HepG2 (cell line): ENCODE data around the gene GNG7. TPM values are rescaled to one million over a fixed set of nuclear protein-coding genes. Genes with fewer than 3 reads are reported as not detected.
A peak's percentile ranks its signal among the peaks of the same experiment; 100 is the strongest.

Experiments
- ADNP ChIP-seq: sonication (generic); formaldehyde crosslinking; IDR thresholded peaks from 2 replicates; pipeline ENCODE4 v1.4.0; 2020; ENCODE audit warnings: missing genetic modification reagents
- ERF ChIP-seq: IDR thresholded peaks from 2 replicates; pipeline ENCODE4 v1.6.1; 2018; ENCODE audit warnings: missing biosample characterization, missing genetic modification reagents
- MIER2 ChIP-seq: IDR thresholded peaks from 2 replicates; pipeline ENCODE4 v1.6.1; 2016; ENCODE audit warnings: missing biosample characterization, missing genetic modification reagents
- PHF5A ChIP-seq: IDR thresholded peaks from one replicate; pipeline ENCODE4 v1.6.1; 2018; ENCODE audit warnings: low read depth, missing genetic modification reagents; ENCODE audit not compliant: unreplicated experiment
- SNAPC2 ChIP-seq: sonication (generic); formaldehyde crosslinking; IDR thresholded peaks from 2 replicates; pipeline ENCODE4 v1.8.1; 2022; ENCODE audit warnings: mild to moderate bottlenecking, missing genetic modification reagents
- TAF1 ChIP-seq: sonication (generic); formaldehyde crosslinking; IDR thresholded peaks from 2 replicates; pipeline ENCODE4 v1.4.0; 2020; ENCODE audit warnings: missing genetic modification reagents
- TBX3 ChIP-seq: fragments of 450-650 bp; IDR thresholded peaks from 2 replicates; pipeline ENCODE4 v1.6.1; 2017; ENCODE audit warnings: antibody characterized with exemption, mild to moderate bottlenecking, inconsistent platforms, borderline replicate concordance
- ZKSCAN5 ChIP-seq: sonication (generic); formaldehyde crosslinking; IDR thresholded peaks from 2 replicates; pipeline ENCODE4 v1.5.1; 2020; ENCODE audit warnings: mild to moderate bottlenecking, missing genetic modification reagents
- ZMYM2 ChIP-seq: sonication (generic); formaldehyde crosslinking; IDR thresholded peaks from 2 replicates; pipeline ENCODE4 v1.8.0; 2022; ENCODE audit warnings: mild to moderate bottlenecking, missing genetic modification reagents
- ZNF17 ChIP-seq: sonication (generic); formaldehyde crosslinking; IDR thresholded peaks from 2 replicates; pipeline ENCODE4 v1.5.0; 2020; ENCODE audit warnings: mild to moderate bottlenecking, missing genetic modification reagents
- ZNF256 ChIP-seq: sonication (generic); formaldehyde crosslinking; conservative IDR thresholded peaks from 2 replicates; pipeline ENCODE4 v1.4.0; 2020; ENCODE audit warnings: missing genetic modification reagents
- ZNF337 ChIP-seq: sonication (generic); formaldehyde crosslinking; IDR thresholded peaks from 2 replicates; pipeline ENCODE4 v1.5.1; 2020; ENCODE audit warnings: missing genetic modification reagents, low read depth, mild to moderate bottlenecking, borderline replicate concordance
- ZNF543 ChIP-seq: sonication (generic); formaldehyde crosslinking; IDR thresholded peaks from 2 replicates; pipeline ENCODE4 v1.4.0; 2020; ENCODE audit warnings: mild to moderate bottlenecking, missing genetic modification reagents
- ZNF562 ChIP-seq: sonication (generic); formaldehyde crosslinking; IDR thresholded peaks from 2 replicates; pipeline ENCODE4 v1.8.0; 2022; ENCODE audit warnings: missing genetic modification reagents, borderline replicate concordance
- ZNF577 ChIP-seq: sonication (generic); formaldehyde crosslinking; IDR thresholded peaks from 2 replicates; pipeline ENCODE4 v1.4.0; 2020; ENCODE audit warnings: mild to moderate bottlenecking, low read depth, missing genetic modification reagents, borderline replicate concordance
- ZNF605 ChIP-seq: sonication (generic); formaldehyde crosslinking; IDR thresholded peaks from 2 replicates; pipeline ENCODE4 v1.8.0; 2022; ENCODE audit warnings: mild to moderate bottlenecking, missing genetic modification reagents
- ZNF773 ChIP-seq: sonication (generic); formaldehyde crosslinking; IDR thresholded peaks from 2 replicates; pipeline ENCODE4 v1.4.0; 2020; ENCODE audit warnings: missing genetic modification reagents, borderline replicate concordance
- polyA plus RNA-seq, 8 experiments: library from polyadenylated mRNA; depleted of rRNA in 3 of 8; stranded (reverse) in 7 of 8; unstranded in 1 of 8; fragments of >200 nt; fragmentation: Illumina TruSeq in 4 of 8; extraction: Trizol in 4 of 8; gene quantifications; 2 replicates each; pipeline versions ENCODE4 v1.2.1 to v1.2.3, GENCODE V29; 2011 to 2016; ENCODE audit warnings: low read depth in 4 of 8, missing spikeins in 1 of 8, mixed read lengths in 1 of 8; ENCODE audit not compliant: insufficient read depth in 1 of 8
- total RNA-seq, 5 experiments: library from RNA; depleted of rRNA; stranded (reverse); fragments of >200 nt; fragmentation: Illumina TruSeq; extraction: Trizol; gene quantifications; 2 replicates each; pipeline ENCODE4 v1.2.3, GENCODE V29; 2016; ENCODE audit warnings: low read depth in 1 of 5
- TF ChIP-seq, protein P1 (sequence below): sonication (generic); formaldehyde crosslinking; IDR thresholded peaks from 2 replicates; pipeline ENCODE4 v1.4.0; 2020; ENCODE audit warnings: missing genetic modification reagents
- TF ChIP-seq, protein P2 (sequence below): sonication (generic); formaldehyde crosslinking; conservative IDR thresholded peaks from 2 replicates; pipeline ENCODE4 v1.4.0; 2020; ENCODE audit warnings: missing genetic modification reagents
- TF ChIP-seq, protein P3 (sequence below): sonication (generic); formaldehyde crosslinking; IDR thresholded peaks from 2 replicates; pipeline ENCODE4 v1.4.0; 2020; ENCODE audit warnings: missing genetic modification reagents
- TF ChIP-seq, protein P4 (sequence below): sonication (generic); formaldehyde crosslinking; IDR thresholded peaks from 2 replicates; pipeline ENCODE4 v1.5.1; 2020; ENCODE audit warnings: missing genetic modification reagents, mild to moderate bottlenecking, borderline replicate concordance
- TF ChIP-seq, protein P5 (sequence below): sonication (generic); formaldehyde crosslinking; IDR thresholded peaks from 2 replicates; pipeline ENCODE4 v1.8.0; 2022; ENCODE audit warnings: missing genetic modification reagents, mild to moderate bottlenecking, borderline replicate concordance

GNG7 gene
- total and polyA plus RNA-seq, 2 of the 13 experiments (the other 11 are each of a cell fraction or from before 2014, with no cell fraction given) = 1.4 to 3.3 TPM

DNA sequence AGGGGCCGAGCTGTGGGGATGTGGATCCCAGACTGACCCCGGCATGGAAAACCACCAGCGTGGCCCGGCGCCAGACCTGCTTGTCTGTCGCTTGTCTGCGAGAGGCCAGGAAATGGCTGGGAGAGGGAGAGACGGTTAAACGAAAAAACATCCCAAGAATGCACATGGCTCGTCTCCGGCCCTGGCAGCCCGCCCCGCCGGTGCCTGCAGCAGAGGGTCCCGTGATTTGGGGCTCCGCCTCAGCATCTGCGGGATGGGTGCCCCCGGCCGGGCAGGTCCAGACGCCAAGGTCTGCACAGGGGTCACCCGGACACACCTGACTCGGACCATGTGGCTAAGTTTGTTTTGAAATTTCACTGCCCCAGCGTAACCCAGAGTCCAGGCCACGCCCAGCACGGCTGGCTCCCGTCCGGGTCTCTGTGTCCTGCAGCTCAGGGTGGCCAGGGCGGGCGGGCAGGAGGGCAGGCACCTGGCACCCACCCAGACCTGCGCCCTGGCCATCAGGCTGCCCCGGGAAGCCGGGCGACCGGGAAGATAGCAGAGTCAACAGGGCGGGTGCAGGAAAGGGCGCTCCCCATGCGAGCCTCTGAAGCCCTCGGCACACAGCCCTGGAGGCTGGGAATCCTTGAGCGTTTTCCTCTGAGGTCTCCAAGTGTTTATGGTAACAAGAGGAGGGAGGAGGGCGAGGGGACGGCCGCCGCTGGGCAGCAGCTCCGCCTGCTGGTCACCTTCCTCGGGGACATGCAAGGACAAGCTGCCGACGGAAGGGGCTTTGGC is 123.4 kb downstream of the GNG7 start (continued):
- TF ChIP-seq, protein P1, sequence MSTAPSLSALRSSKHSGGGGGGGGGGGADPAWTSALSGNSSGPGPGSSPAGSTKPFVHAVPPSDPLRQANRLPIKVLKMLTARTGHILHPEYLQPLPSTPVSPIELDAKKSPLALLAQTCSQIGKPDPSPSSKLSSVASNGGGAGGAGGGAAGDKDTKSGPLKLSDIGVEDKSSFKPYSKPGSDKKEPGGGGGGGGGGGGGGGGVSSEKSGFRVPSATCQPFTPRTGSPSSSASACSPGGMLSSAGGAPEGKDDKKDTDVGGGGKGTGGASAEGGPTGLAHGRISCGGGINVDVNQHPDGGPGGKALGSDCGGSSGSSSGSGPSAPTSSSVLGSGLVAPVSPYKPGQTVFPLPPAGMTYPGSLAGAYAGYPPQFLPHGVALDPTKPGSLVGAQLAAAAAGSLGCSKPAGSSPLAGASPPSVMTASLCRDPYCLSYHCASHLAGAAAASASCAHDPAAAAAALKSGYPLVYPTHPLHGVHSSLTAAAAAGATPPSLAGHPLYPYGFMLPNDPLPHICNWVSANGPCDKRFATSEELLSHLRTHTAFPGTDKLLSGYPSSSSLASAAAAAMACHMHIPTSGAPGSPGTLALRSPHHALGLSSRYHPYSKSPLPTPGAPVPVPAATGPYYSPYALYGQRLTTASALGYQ (CRISPR knock-in tag) = peak; percentile 63; the same call in 1 of the 2 replicates
- peak; percentile 79; the same call in 1 of the 2 replicates for TF ChIP-seq ZNF605
- TF ChIP-seq ZNF562 (CRISPR knock-in tag) = no peak
- TF ChIP-seq, protein P2, sequence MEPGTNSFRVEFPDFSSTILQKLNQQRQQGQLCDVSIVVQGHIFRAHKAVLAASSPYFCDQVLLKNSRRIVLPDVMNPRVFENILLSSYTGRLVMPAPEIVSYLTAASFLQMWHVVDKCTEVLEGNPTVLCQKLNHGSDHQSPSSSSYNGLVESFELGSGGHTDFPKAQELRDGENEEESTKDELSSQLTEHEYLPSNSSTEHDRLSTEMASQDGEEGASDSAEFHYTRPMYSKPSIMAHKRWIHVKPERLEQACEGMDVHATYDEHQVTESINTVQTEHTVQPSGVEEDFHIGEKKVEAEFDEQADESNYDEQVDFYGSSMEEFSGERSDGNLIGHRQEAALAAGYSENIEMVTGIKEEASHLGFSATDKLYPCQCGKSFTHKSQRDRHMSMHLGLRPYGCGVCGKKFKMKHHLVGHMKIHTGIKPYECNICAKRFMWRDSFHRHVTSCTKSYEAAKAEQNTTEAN (CRISPR knock-in tag) = 0 out of 2 replicates have a peak, but pooled peaks have one; percentile 32
- TF ChIP-seq, protein P3, sequence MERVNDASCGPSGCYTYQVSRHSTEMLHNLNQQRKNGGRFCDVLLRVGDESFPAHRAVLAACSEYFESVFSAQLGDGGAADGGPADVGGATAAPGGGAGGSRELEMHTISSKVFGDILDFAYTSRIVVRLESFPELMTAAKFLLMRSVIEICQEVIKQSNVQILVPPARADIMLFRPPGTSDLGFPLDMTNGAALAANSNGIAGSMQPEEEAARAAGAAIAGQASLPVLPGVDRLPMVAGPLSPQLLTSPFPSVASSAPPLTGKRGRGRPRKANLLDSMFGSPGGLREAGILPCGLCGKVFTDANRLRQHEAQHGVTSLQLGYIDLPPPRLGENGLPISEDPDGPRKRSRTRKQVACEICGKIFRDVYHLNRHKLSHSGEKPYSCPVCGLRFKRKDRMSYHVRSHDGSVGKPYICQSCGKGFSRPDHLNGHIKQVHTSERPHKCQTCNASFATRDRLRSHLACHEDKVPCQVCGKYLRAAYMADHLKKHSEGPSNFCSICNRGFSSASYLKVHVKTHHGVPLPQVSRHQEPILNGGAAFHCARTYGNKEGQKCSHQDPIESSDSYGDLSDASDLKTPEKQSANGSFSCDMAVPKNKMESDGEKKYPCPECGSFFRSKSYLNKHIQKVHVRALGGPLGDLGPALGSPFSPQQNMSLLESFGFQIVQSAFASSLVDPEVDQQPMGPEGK (CRISPR knock-in tag) = peak; percentile 59
- TF ChIP-seq ZNF543 = peak; percentile 57; the same call in 1 of the 2 replicates
- no peak for TF ChIP-seq SNAPC2 (CRISPR knock-in tag)
- TF ChIP-seq MIER2 = no peak
- no peak for TF ChIP-seq TBX3
- peak; percentile 49 for TF ChIP-seq TAF1 (CRISPR knock-in tag)
- no peak for TF ChIP-seq ZNF773
- peak; percentile 84 for TF ChIP-seq ZMYM2
- TF ChIP-seq, protein P4, sequence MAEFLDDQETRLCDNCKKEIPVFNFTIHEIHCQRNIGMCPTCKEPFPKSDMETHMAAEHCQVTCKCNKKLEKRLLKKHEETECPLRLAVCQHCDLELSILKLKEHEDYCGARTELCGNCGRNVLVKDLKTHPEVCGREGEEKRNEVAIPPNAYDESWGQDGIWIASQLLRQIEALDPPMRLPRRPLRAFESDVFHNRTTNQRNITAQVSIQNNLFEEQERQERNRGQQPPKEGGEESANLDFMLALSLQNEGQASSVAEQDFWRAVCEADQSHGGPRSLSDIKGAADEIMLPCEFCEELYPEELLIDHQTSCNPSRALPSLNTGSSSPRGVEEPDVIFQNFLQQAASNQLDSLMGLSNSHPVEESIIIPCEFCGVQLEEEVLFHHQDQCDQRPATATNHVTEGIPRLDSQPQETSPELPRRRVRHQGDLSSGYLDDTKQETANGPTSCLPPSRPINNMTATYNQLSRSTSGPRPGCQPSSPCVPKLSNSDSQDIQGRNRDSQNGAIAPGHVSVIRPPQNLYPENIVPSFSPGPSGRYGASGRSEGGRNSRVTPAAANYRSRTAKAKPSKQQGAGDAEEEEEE (CRISPR knock-in tag) = no peak
- no peak for TF ChIP-seq ZKSCAN5 (CRISPR knock-in tag)
- TF ChIP-seq, protein P5, sequence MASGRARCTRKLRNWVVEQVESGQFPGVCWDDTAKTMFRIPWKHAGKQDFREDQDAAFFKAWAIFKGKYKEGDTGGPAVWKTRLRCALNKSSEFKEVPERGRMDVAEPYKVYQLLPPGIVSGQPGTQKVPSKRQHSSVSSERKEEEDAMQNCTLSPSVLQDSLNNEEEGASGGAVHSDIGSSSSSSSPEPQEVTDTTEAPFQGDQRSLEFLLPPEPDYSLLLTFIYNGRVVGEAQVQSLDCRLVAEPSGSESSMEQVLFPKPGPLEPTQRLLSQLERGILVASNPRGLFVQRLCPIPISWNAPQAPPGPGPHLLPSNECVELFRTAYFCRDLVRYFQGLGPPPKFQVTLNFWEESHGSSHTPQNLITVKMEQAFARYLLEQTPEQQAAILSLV (CRISPR knock-in tag) = no peak
- peak; percentile 84; the same call in 1 of the 2 replicates for TF ChIP-seq ERF
- no peak for TF ChIP-seq ZNF256
- TF ChIP-seq ADNP (CRISPR knock-in tag) = no peak
- TF ChIP-seq ZNF337 (CRISPR knock-in tag) = no peak
- no peak for TF ChIP-seq ZNF577
- TF ChIP-seq ZNF17 (CRISPR knock-in tag) = no peak
- peak; percentile 55 for TF ChIP-seq PHF5A (CRISPR knock-in tag)
